HL-60 (cell line): ENCODE measurements around the gene PITPNM3.

Source experiments
- DNase-seq, 2 experiments: peaks; one replicate each; pipeline ENCODE4 v3.0.0-alpha.2; 2010 to 2020; ENCODE audit warnings: low read depth in 1 of 2, low spot score in 1 of 2
- H3K27ac ChIP-seq: fragments of 250-450 bp; sonication (Bioruptor Pico); replicated peaks from 2 replicates; pipeline ENCODE4 v1.5.1; 2020; ENCODE audit warnings: mild to moderate bottlenecking, moderate library complexity
- H3K27me3 ChIP-seq: fragments of 250-450 bp; sonication (Bioruptor Pico); 2 replicates; pipeline ENCODE4 v1.5.1; 2021; ENCODE audit warnings: mild to moderate bottlenecking, moderate library complexity; ENCODE audit not compliant: insufficient read depth, poor library complexity, severe bottlenecking
- H3K4me3 ChIP-seq: replicated peaks from 2 replicates; pipeline ENCODE4 v1.5.1; 2011; ENCODE audit warnings: mild to moderate bottlenecking, control low read depth, low read length; ENCODE audit not compliant: insufficient read depth
- CTCF ChIP-seq: IDR thresholded peaks from one replicate; pipeline ENCODE4 v1.5.1; 2011; ENCODE audit warnings: low read length, control low read depth, inconsistent platforms; ENCODE audit not compliant: insufficient read depth
- GABPA ChIP-seq: IDR thresholded peaks from 2 replicates; pipeline ENCODE4 v1.6.1; 2012; ENCODE audit warnings: low read depth
- POLR2AphosphoS5 ChIP-seq: IDR thresholded peaks from 2 replicates; pipeline ENCODE4 v1.6.1; 2012; ENCODE audit warnings: low read depth
- REST ChIP-seq: IDR thresholded peaks from 2 replicates; pipeline ENCODE4 v1.6.1; 2012; ENCODE audit warnings: low read depth; ENCODE audit not compliant: insufficient replicate concordance
- SPI1 ChIP-seq: IDR thresholded peaks from 2 replicates; pipeline ENCODE4 v1.6.1; 2012; ENCODE audit warnings: low read depth, mild to moderate bottlenecking, borderline replicate concordance

PITPNM3 gene

DNA sequence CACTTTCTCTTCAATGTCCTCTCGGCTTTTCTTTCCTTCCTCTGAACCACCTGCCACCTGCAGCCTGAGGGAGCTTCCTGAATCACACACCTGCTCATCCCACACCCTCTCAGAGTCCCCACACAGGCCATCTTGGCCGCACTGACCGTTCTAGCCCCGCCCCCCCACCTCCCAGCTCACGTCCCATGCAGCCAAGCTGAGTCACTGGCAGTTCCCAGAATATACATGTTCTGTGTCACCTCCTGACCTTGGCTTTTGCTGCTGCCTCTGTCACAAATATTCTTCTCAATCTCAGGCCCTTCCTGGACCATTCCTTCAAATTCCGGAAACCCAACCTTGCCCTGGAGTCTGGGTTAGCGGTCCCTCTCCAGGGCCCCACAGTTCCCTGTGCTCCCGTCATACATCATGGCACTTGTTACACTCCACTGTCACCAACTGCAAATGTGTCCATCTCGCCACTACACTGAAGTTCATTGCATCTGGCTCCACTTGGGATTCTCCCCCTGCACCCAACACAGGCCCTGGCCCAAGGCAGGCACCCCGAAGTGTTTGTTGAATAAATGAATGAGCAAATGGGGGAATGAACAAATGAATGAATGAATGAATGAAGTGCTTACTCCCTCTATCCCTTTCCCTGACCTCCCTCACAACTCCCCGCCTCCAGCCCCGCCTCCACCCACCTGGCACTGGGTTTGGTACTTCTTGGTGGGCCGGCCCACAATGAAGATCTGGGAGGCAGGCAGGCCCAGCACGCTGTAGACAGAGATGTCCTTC is 99.3 kb downstream of the PITPNM3 start:
- H3K4me3 ChIP-seq: no peak overlapping the region
- TF ChIP-seq REST (no peak), GABPA (no peak), SPI1 (no peak)
- no peak overlapping the region for H3K27ac ChIP-seq
- no peaks in the 10 kb centered on the region for H3K27me3 ChIP-seq
- no peak for DNase-seq

DNA sequence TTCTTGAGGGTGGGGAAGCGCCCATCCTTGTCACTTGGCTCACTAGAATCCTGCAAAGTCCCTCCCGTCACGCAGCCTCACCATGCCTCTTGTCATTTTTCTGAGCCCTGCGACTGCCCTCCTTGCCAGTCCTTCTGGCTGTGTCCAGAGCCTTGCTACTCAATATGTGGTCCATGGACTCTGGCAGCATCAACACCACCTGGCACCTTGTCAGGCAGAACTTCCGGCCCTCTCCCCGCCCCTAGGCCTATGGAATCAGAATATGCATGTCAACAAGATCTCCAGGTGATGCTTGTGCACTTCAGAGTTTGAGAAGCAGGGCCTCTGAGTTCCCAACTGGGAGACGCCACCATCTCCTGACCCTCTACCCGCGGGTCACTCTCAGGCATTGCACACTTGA is 100.0 kb downstream of the PITPNM3 start:
- Histone ChIP-seq H3K27ac (no peak overlapping the region), H3K4me3 (no peak overlapping the region), H3K27me3 (no peaks in the 10 kb centered on the region)
- TF ChIP-seq CTCF (no peak), POLR2AphosphoS5 (no peak), REST (no peak), GABPA (no peak), SPI1 (no peak)
- no peak for DNase-seq

- no peak for TF ChIP-seq POLR2AphosphoS5
- TF ChIP-seq GABPA: no peak
- no peak for DNase-seq
- Histone ChIP-seq H3K4me3 (no peak overlapping the region), H3K27ac (no peak overlapping the region), H3K27me3 (no peaks in the 10 kb centered on the region)
These were observed 101.0 kb downstream of the PITPNM3 start for GRCh38 chr17:6455321-6455705.

GRCh38 chr17:6454495-6455320 is 101.6 kb downstream of the PITPNM3 start:
- DNase-seq: no peak
- no peaks in the 10 kb centered on the region for H3K27me3 ChIP-seq
- no peak for TF ChIP-seq GABPA
- H3K4me3 ChIP-seq: no peak overlapping the region
- no peak overlapping the region for H3K27ac ChIP-seq

DNA sequence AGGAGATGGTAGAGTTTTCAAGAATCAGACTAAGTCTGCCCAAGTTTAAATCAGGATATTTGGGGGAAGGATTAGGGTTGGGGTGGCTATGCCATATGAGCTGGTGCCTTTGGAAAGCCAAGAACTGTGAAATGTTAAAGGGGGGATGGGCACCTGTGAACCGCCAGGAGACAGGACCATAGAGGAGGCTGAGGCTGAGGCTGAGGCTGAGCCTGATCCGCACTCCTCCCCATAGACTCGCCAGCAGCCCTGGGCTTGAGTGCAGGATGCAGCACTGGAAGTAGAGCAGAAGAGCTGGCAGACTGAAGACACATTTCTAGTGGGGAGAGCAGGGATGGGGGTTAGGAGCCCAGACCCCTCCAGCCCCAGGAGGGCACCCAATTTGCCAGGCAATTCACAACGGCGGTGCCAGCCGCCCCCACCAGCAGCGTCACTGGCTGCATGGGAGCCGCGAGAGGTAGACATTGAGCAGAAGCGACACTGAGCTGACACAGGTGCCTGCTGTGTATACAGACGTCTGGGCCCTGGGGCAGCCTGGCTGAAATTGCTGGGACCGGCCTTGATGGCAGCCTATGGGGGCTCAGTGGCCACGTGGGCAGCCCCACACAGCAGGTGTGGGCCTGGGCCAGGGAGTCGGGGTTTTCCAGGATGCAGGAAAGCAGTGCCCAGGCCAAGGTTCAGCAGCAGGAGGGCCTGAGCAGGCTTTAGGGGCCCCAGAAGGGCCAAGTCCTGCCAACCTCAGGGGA is 102.9 kb downstream of the PITPNM3 start:
- TF ChIP-seq CTCF: no peak
- Histone ChIP-seq H3K27ac (no peak overlapping the region), H3K27me3 (no peaks in the 10 kb centered on the region), H3K4me3 (no peak overlapping the region)
- no peak for DNase-seq
